RCC 7860 (cell line): ENCODE measurements around the gene GNAL.
"Not testable (repeated sequence)": the region's sequence is repeated elsewhere in the genome, so short reads cannot be mapped to it uniquely, and the experiment has no call there.

Experiments used
- DNase-seq: peaks from one replicate; pipeline ENCODE4 v3.0.0-alpha.2; 2015; ENCODE audit warnings: low spot score
- FAIRE-seq: peaks from 2 replicates; lab custom pipeline; 2012; peaks lifted over from hg19 to GRCh38; lab: Jason Lieb, UNC

The GNAL gene

GRCh38 chr18:11668441-11669169 lies 20.5 kb upstream of the GNAL start:
- DNase-seq (no peak), FAIRE-seq (no peak)

GRCh38 chr18:11669271-11669947 lies 19.7 kb upstream of the GNAL start:
- FAIRE-seq (no peak), DNase-seq (no peak)

- FAIRE-seq, result no peak
- no peak for DNase-seq
These were observed 19.2 kb upstream of the GNAL start for GRCh38 chr18:11669948-11670275.

- DNase-seq (no peak), FAIRE-seq (no peak)
These were observed 17.9 kb upstream of the GNAL start for GRCh38 chr18:11671156-11671555.

- no peak for FAIRE-seq
These were observed 16.9 kb upstream of the GNAL start for GRCh38 chr18:11672198-11672597.

GRCh38 chr18:11672846-11673454 lies 16.1 kb upstream of the GNAL start:
- DNase-seq, result no peak
- no peak for FAIRE-seq

More at GRCh38 chr18:11672198-11672597, 16.9 kb upstream of the GNAL start:
- DNase-seq, result no peak

GRCh38 chr18:11673560-11673959 lies 15.5 kb upstream of the GNAL start:
- DNase-seq (no peak), FAIRE-seq (no peak)

- no peak for FAIRE-seq
These were observed 14.9 kb upstream of the GNAL start for GRCh38 chr18:11674119-11674518.

GRCh38 chr18:11676386-11676785 lies 12.7 kb upstream of the GNAL start:
- no peak for DNase-seq
- no peak for FAIRE-seq

More at GRCh38 chr18:11674119-11674518, 14.9 kb upstream of the GNAL start:
- DNase-seq, result no peak

GRCh38 chr18:11676867-11677266 lies 12.2 kb upstream of the GNAL start:
- FAIRE-seq (peak; percentile 69), DNase-seq (peak; percentile 73)

- FAIRE-seq (no peak), DNase-seq (no peak)
These were observed 10.9 kb upstream of the GNAL start for GRCh38 chr18:11678211-11678610.

GRCh38 chr18:11689669-11690565 lies 853 bp downstream of the GNAL start:
- no peak for FAIRE-seq
- no peak for DNase-seq

- DNase-seq, FAIRE-seq: not testable (repeated sequence)
These were observed 1.6 kb downstream of the GNAL start for GRCh38 chr18:11690660-11691059.

- DNase-seq (no peak), FAIRE-seq (no peak)
These were observed 6.7 kb downstream of the GNAL start for GRCh38 chr18:11695736-11696135.

- DNase-seq (no peak), FAIRE-seq (no peak)
These were observed 7.4 kb downstream of the GNAL start for GRCh38 chr18:11696451-11696850.

GRCh38 chr18:11700876-11701275 lies 11.8 kb downstream of the GNAL start:
- DNase-seq, result no peak
- no peak for FAIRE-seq

GRCh38 chr18:11710578-11710977 lies 21.5 kb downstream of the GNAL start:
- FAIRE-seq, result no peak
- DNase-seq, result no peak

GRCh38 chr18:11713756-11714155 lies 24.7 kb downstream of the GNAL start:
- DNase-seq (no peak), FAIRE-seq (no peak)

- FAIRE-seq, result no peak
- no peak for DNase-seq
These were observed 25.3 kb downstream of the GNAL start for GRCh38 chr18:11714244-11714918.

GRCh38 chr18:11716767-11717315 lies 27.8 kb downstream of the GNAL start:
- not testable (repeated sequence) for DNase-seq, FAIRE-seq
